CD14-positive monocyte (primary cell): Measurements from ENCODE around the gene STYX. TPM values are rescaled to one million over a fixed set of nuclear protein-coding genes. Genes with fewer than 3 reads are reported as not detected.
A peak's percentile ranks its signal among the peaks of the same experiment; 100 is the strongest.

ENCODE experiments used
- DNase-seq, 3 donors: peaks; one replicate each; pipeline ENCODE4 v3.0.0-alpha.2; 2011 to 2022
- H2AFZ ChIP-seq: 2 replicates; pipeline ENCODE4 v1.6.0; 2012; ENCODE audit warnings: mild to moderate bottlenecking, low read depth, low read length, inconsistent platforms; ENCODE audit not compliant: insufficient read depth, poor library complexity, severe bottlenecking
- H3K27ac ChIP-seq, 2 donors: 1 replicate in 1 of 2; 2 replicates in 1 of 2; pipeline ENCODE4 v1.5.1; 2012 to 2013; ENCODE audit warnings: low read length in 2 of 2, control low read depth in 1 of 2, inconsistent platforms in 1 of 2, low read depth in 1 of 2, mild to moderate bottlenecking in 1 of 2
- H3K27me3 ChIP-seq, 2 donors: one replicate each; pipeline versions ENCODE4 v1.6.0 to v1.6.1; 2011 to 2013; ENCODE audit warnings: low read length in 2 of 2; ENCODE audit not compliant: control insufficient read depth in 2 of 2, insufficient read depth in 2 of 2
- H3K36me3 ChIP-seq, 2 donors: replicated peaks in 1 of 2; 1 replicate in 1 of 2; 2 replicates in 1 of 2; pipeline versions ENCODE4 v1.5.1 to v1.6.1; 2012 to 2013; ENCODE audit warnings: low read length in 2 of 2, control low read depth in 1 of 2, inconsistent platforms in 1 of 2, mild to moderate bottlenecking in 1 of 2; ENCODE audit not compliant: insufficient read depth in 2 of 2, control insufficient read depth in 1 of 2
- H3K4me1 ChIP-seq, 2 donors: 1 replicate in 1 of 2; 2 replicates in 1 of 2; pipeline versions ENCODE4 v1.5.1 to v1.6.1; 2012 to 2013; ENCODE audit warnings: low read length in 2 of 2, control low read depth in 1 of 2, inconsistent platforms in 1 of 2, mild to moderate bottlenecking in 1 of 2, moderate library complexity in 1 of 2; ENCODE audit not compliant: insufficient read depth in 2 of 2, control insufficient read depth in 1 of 2
- H3K4me2 ChIP-seq: replicated peaks from 2 replicates; pipeline ENCODE3; 2012; ENCODE audit warnings: low read length, moderate library complexity, mild to moderate bottlenecking; ENCODE audit not compliant: poor library complexity, severe bottlenecking; ENCODE audit errors: extremely low read depth
- H3K4me3 ChIP-seq, 3 experiments: fragments of 200-600 bp in 1 of 3; sonication (generic) in 1 of 3; replicated peaks in 1 of 3; 1 replicate in 2 of 3; 2 replicates in 1 of 3; pipeline ENCODE4 v1.5.1; 2011 to 2013; ENCODE audit warnings: low read length in 3 of 3, mild to moderate bottlenecking in 3 of 3, control low read depth in 2 of 3, low read depth in 2 of 3, inconsistent platforms in 1 of 3, moderate library complexity in 1 of 3
- H3K79me2 ChIP-seq: 2 replicates; pipeline ENCODE4 v1.6.0; 2012; ENCODE audit warnings: mild to moderate bottlenecking, control low read depth, inconsistent platforms, low read length, moderate library complexity; ENCODE audit not compliant: insufficient read depth
- H3K9ac ChIP-seq: 2 replicates; pipeline ENCODE4 v1.6.0; 2017; ENCODE audit warnings: low read length, mild to moderate bottlenecking; ENCODE audit not compliant: insufficient read depth, poor library complexity, severe bottlenecking
- H3K9me3 ChIP-seq, 2 donors: replicated peaks in 1 of 2; 1 replicate in 1 of 2; 2 replicates in 1 of 2; pipeline versions ENCODE4 v1.5.1 to v1.6.1; 2012 to 2013; ENCODE audit warnings: low read length in 2 of 2, control low read depth in 1 of 2; ENCODE audit not compliant: control insufficient read depth in 1 of 2, insufficient read depth in 1 of 2
- H4K20me1 ChIP-seq: 2 replicates; pipeline ENCODE4 v1.6.0; 2012; ENCODE audit warnings: mild to moderate bottlenecking, low read length, control low read depth, moderate library complexity; ENCODE audit not compliant: insufficient read depth
- H3K27ac Mint-ChIP-seq, 7 donors: one replicate each; pipeline ENCODE4 v1.8.0; 2020; ENCODE audit warnings: mild to moderate bottlenecking in 7 of 7, mixed read lengths in 7 of 7, moderate library complexity in 6 of 7, inconsistent platforms in 2 of 7
- H3K27me3 Mint-ChIP-seq, 3 donors: one replicate each; pipeline ENCODE4 v1.8.0; 2021 to 2022; ENCODE audit warnings: low read depth in 3 of 3, mild to moderate bottlenecking in 3 of 3, mixed read lengths in 3 of 3, moderate library complexity in 3 of 3, inconsistent platforms in 1 of 3
- H3K36me3 Mint-ChIP-seq, 2 donors: one replicate each; pipeline ENCODE4 v1.8.0; 2020; ENCODE audit warnings: mixed read lengths in 2 of 2, inconsistent platforms in 1 of 2, mild to moderate bottlenecking in 1 of 2
- H3K4me1 Mint-ChIP-seq: one replicate; pipeline ENCODE4 v1.8.0; 2020; ENCODE audit warnings: mild to moderate bottlenecking, mixed read lengths
- H3K4me3 Mint-ChIP-seq, 2 donors: one replicate each; pipeline ENCODE4 v1.8.0; 2020; ENCODE audit warnings: mild to moderate bottlenecking in 2 of 2, mixed read lengths in 2 of 2, moderate library complexity in 1 of 2
- H3K9me3 Mint-ChIP-seq, 7 donors: one replicate each; pipeline ENCODE4 v1.8.0; 2020 to 2022; ENCODE audit warnings: mixed read lengths in 7 of 7, mild to moderate bottlenecking in 6 of 7, moderate library complexity in 6 of 7, inconsistent platforms in 2 of 7
- CTCF ChIP-seq: fragments of 200-600 bp; IDR thresholded peaks from one replicate; pipeline ENCODE4 v1.8.0; 2022; ENCODE audit warnings: antibody characterized with exemption, mild to moderate bottlenecking
- WGBS: methylation state at CpG from one replicate; pipeline ENCODE4 v1.1.5; 2013; ENCODE audit warnings: missing lambda C conversion rate; ENCODE audit not compliant: insufficient coverage; 5-methylcytosine and 5-hydroxymethylcytosine counted together
- intact Hi-C, 2 donors: fragments of 100-400 bp; cut with micrococcal nuclease; formaldehyde crosslinking; loops; one replicate each; pipeline versions ENCODE4 v1.15.0 to v1.15.1; 2023
- polyA plus RNA-seq, 3 donors: library from polyadenylated mRNA; depleted of rRNA in 1 of 3; unstranded in 2 of 3; stranded (reverse) in 1 of 3; fragments of 300-500 nt in 2 of 3; fragments of >200 nt in 1 of 3; fragmentation: Illumina TruSeq in 2 of 3; gene quantifications; 1 replicate in 2 of 3; 2 replicates in 1 of 3; pipeline ENCODE4 v1.2.3, GENCODE V29; 2012 to 2021

Gene STYX
- polyA plus RNA-seq, 3 donors = 7.3 to 16.7 (median 12.0) TPM

DNA sequence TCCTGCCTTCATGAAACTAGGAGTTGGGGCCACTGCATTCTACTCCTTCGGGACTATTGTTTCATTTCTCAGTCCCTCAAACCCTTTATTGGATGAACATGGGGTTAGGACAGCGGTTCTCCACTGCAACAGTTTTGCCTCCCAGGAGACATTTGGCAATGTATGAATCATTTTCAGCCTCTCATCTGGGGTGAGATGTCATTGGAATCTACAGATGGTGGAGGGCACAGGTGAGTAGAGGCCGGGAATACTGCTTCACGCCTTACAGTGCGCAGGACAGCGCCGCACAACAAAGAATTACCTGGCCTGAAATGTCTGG is 62.1 kb downstream of the STYX start:
- peak overlapping the region; percentile 40 to 84 (median 71) for H3K4me3 ChIP-seq
- peak overlapping the region; percentile 71 to 92 (median 82) for H3K27ac Mint-ChIP-seq
- TF ChIP-seq CTCF = no peak
- no peaks in the 10 kb centered on the region for H3K27me3 ChIP-seq
- DNase-seq = no peak
- H3K9me3 Mint-ChIP-seq = peaks cover 6 to 12% (median 9%) of the 10 kb centered on the region in 7 donors
- peak overlapping the region; percentile 97 for H2AFZ ChIP-seq
- H3K4me2 ChIP-seq = peak overlapping the region; percentile 93
- H3K4me3 Mint-ChIP-seq = peak overlapping the region; percentile 92 to 94
- 92% methylated on average over 2 of the region's 7 CpGs for WGBS
- H3K4me1 ChIP-seq = peaks cover 14 to 24% of the 10 kb centered on the region in 2 donors
- peak overlapping the region; percentile 24 to 64 for H3K27ac ChIP-seq
- no peaks in the 10 kb centered on the region for H3K79me2 ChIP-seq
- H3K9ac ChIP-seq = no peak overlapping the region
- peaks cover 0 to 5% of the 10 kb centered on the region in 2 donors for H3K9me3 ChIP-seq
- peaks cover 1 to 12% (median 2%) of the 10 kb centered on the region in 3 donors for H3K27me3 Mint-ChIP-seq
- peaks cover 18% of the 10 kb centered on the region for H3K4me1 Mint-ChIP-seq
- H3K36me3 Mint-ChIP-seq = no peaks in the 10 kb centered on the region
- no peaks in the 10 kb centered on the region for H3K36me3 ChIP-seq
- intact Hi-C loops = loop anchor here (10.0 kb wide), 3 partner anchors 47 to 237 kb away; partner anchors contain the start of genes GPR137C (in 1 of the 2), STYX (in 1 of the 2) and TXNDC16 (in 1 of the 2)
- H4K20me1 ChIP-seq = no peaks in the 10 kb centered on the region

- Histone ChIP-seq H3K36me3 (no peaks in the 10 kb centered on the region), H3K4me3 (no peak overlapping the region), H2AFZ (no peak overlapping the region), H3K27ac (no peak overlapping the region), H4K20me1 (no peaks in the 10 kb centered on the region), H3K9ac (no peak overlapping the region), H3K79me2 (no peaks in the 10 kb centered on the region), H3K4me1 (peaks cover 14 to 24% of the 10 kb centered on the region in 2 donors), H3K9me3 (peaks cover 0 to 5% of the 10 kb centered on the region in 2 donors), H3K27me3 (no peaks in the 10 kb centered on the region), H3K4me2 (no peak overlapping the region)
- DNase-seq = no peak
- H3K36me3 Mint-ChIP-seq = no peaks in the 10 kb centered on the region
- H3K4me3 Mint-ChIP-seq = no peak overlapping the region
- H3K27ac Mint-ChIP-seq = peak overlapping the region in 1 of 7 donors; percentile 2
- H3K4me1 Mint-ChIP-seq = peaks cover 18% of the 10 kb centered on the region
- no peak for TF ChIP-seq CTCF
- intact Hi-C loops = loop anchor here (10.0 kb wide), 3 partner anchors 48 to 238 kb away; partner anchors contain the start of genes GPR137C (in 1 of the 2), STYX (in 1 of the 2) and TXNDC16 (in 1 of the 2)
- peaks cover 2 to 12% (median 3%) of the 10 kb centered on the region in 3 donors for H3K27me3 Mint-ChIP-seq
- WGBS = no CpG with 5 or more reads among the region's 2 CpGs
- peaks cover 10 to 19% (median 15%) of the 10 kb centered on the region in 7 donors for H3K9me3 Mint-ChIP-seq
Measured at GRCh38 chr14:52793061-52793460, 63.1 kb downstream of the STYX start.
